ENCODE measurements around the gene UQCR10.

UQCR10 gene

DNA sequence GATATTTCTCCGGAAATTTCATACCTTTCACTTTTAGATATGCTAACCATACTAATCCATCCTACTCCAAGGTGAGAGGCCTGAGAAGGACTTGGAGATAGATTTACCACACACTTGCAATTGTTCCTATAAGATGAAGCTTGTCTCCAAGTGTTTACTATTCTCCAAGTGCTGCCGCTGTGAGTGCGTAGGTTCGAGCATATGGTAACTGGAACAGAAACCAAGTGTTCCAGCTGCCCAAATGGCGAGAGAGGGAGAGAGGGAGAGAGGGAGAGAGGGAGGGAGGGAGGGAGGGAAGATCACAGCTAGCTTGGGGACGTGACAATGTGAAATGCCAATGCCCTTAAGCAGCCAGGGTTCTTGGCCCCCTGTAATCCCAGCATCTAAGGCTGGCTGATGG is 49.4 kb downstream of the UQCR10 start (continued):
- TF ChIP-seq, protein P1, sequence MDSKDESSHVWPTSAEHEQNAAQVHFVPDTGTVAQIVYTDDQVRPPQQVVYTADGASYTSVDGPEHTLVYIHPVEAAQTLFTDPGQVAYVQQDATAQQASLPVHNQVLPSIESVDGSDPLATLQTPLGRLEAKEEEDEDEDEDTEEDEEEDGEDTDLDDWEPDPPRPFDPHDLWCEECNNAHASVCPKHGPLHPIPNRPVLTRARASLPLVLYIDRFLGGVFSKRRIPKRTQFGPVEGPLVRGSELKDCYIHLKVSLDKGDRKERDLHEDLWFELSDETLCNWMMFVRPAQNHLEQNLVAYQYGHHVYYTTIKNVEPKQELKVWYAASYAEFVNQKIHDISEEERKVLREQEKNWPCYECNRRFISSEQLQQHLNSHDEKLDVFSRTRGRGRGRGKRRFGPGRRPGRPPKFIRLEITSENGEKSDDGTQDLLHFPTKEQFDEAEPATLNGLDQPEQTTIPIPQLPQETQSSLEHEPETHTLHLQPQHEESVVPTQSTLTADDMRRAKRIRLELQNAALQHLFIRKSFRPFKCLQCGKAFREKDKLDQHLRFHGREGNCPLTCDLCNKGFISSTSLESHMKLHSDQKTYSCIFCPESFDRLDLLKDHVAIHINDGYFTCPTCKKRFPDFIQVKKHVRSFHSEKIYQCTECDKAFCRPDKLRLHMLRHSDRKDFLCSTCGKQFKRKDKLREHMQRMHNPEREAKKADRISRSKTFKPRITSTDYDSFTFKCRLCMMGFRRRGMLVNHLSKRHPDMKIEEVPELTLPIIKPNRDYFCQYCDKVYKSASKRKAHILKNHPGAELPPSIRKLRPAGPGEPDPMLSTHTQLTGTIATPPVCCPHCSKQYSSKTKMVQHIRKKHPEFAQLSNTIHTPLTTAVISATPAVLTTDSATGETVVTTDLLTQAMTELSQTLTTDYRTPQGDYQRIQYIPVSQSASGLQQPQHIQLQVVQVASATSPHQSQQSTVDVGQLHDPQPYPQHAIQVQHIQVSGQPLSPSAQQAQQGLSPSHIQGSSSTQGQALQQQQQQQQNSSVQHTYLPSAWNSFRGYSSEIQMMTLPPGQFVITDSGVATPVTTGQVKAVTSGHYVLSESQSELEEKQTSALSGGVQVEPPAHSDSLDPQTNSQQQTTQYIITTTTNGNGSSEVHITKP (tag by site-specific recombination; IDR thresholded peaks at IDR 0.05): no peak
- TF ChIP-seq ZNF791 (tag by site-specific recombination; IDR thresholded peaks at IDR 0.05) (no peak), HOXA7 (CRISPR knock-in tag; IDR thresholded peaks at IDR 0.05; ENCODE audit: borderline replicate concordance) (no peak), ZNF768 (tag by site-specific recombination; IDR thresholded peaks at IDR 0.05) (no peak), ZEB2 (tag by site-specific recombination; IDR thresholded peaks at IDR 0.05) (no peak), ZNF24 (tag by site-specific recombination; IDR thresholded peaks at IDR 0.05) (no peak), ZNF311 (tag by site-specific recombination; IDR thresholded peaks at IDR 0.05; ENCODE audit: borderline replicate concordance) (no peak)
- TF ChIP-seq, protein P2, sequence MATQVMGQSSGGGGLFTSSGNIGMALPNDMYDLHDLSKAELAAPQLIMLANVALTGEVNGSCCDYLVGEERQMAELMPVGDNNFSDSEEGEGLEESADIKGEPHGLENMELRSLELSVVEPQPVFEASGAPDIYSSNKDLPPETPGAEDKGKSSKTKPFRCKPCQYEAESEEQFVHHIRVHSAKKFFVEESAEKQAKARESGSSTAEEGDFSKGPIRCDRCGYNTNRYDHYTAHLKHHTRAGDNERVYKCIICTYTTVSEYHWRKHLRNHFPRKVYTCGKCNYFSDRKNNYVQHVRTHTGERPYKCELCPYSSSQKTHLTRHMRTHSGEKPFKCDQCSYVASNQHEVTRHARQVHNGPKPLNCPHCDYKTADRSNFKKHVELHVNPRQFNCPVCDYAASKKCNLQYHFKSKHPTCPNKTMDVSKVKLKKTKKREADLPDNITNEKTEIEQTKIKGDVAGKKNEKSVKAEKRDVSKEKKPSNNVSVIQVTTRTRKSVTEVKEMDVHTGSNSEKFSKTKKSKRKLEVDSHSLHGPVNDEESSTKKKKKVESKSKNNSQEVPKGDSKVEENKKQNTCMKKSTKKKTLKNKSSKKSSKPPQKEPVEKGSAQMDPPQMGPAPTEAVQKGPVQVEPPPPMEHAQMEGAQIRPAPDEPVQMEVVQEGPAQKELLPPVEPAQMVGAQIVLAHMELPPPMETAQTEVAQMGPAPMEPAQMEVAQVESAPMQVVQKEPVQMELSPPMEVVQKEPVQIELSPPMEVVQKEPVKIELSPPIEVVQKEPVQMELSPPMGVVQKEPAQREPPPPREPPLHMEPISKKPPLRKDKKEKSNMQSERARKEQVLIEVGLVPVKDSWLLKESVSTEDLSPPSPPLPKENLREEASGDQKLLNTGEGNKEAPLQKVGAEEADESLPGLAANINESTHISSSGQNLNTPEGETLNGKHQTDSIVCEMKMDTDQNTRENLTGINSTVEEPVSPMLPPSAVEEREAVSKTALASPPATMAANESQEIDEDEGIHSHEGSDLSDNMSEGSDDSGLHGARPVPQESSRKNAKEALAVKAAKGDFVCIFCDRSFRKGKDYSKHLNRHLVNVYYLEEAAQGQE (tag by site-specific recombination; IDR thresholded peaks at IDR 0.05): no peak

DNA sequence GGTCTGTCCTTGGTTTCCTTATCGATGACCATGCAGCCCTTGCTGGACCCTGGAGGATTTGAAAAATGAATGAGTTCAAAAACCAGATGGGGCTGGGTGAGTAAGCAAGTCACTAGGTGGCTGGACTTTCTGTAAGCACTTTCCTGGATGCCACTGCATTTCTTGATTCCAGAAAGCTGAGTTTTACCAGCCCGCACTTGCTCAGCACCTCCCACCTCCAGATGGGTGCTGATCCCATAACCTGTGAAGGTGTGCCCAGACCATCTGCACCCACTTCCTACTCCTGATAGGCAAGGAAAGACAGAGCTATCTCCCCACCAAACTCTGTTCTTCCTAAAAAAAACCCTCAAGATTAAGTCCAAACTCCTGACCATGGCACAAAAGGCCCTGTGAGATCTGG is 49.8 kb downstream of the UQCR10 start:
- POLR2A ChIA-PET: no interaction called here
- CTCF ChIA-PET: interaction anchor here (0.8 to 4.4 kb wide), 3 partner anchors 181 to 191 kb away, joined by 5 to 19 read pairs (median 5); no protein-coding TSS in a partner anchor
- H3K27ac ChIP-seq (ENCODE audit: extremely low read depth, low read depth, low read length): no peak overlapping the region
- H3K9me3 ChIP-seq (ENCODE audit: control insufficient read depth, insufficient read depth, low read depth, low read length): no peaks in the 10 kb centered on the region
- no peak overlapping the region for H3K4me3 ChIP-seq (ENCODE audit: low read depth, low read length)
- peaks cover 30 to 95% of the 10 kb centered on the region in 2 experiments; a peak in 2 of 3 replicates for H3K36me3 ChIP-seq (ENCODE audit: control insufficient read depth in 2 of 2, insufficient read depth in 1 of 2, low read length in 2 of 2)
- no peak for TF ChIP-seq ZNF837 (tag by site-specific recombination; IDR thresholded peaks at IDR 0.05)
- TF ChIP-seq ZNF600 (tag by site-specific recombination; IDR thresholded peaks at IDR 0.05): no peak
- peaks cover 3% of the 10 kb centered on the region for H3K4me1 ChIP-seq (ENCODE audit: control insufficient read depth, insufficient read depth, low read length)

DNA sequence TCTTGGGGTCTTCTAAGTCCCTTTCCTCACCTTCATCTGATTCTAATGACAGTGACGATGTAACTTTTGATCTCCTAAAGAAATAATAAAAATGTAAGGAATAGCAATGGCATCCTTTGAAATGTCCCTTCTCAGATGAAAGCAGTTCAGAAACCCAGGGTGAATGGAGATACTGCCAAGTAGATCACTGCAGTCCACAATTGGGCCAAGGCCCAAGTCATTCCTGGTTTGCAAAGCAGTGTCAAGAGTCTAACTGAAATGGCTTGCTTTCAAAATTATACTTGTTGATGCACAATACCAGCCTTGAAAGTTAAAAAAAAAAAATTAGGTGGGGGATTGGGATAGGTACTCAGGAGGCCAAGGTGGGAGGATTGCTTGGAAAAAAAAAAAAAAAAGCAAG is 50.6 kb downstream of the UQCR10 start:
- H3K4me1 ChIP-seq (ENCODE audit: control insufficient read depth, insufficient read depth, low read length): peaks cover 6% of the 10 kb centered on the region
- CTCF ChIA-PET: interaction anchor here (0.6 kb wide), 1 partner anchor 34 kb away, joined by 5 read pairs; no protein-coding TSS in a partner anchor
- TF ChIP-seq, protein P3, sequence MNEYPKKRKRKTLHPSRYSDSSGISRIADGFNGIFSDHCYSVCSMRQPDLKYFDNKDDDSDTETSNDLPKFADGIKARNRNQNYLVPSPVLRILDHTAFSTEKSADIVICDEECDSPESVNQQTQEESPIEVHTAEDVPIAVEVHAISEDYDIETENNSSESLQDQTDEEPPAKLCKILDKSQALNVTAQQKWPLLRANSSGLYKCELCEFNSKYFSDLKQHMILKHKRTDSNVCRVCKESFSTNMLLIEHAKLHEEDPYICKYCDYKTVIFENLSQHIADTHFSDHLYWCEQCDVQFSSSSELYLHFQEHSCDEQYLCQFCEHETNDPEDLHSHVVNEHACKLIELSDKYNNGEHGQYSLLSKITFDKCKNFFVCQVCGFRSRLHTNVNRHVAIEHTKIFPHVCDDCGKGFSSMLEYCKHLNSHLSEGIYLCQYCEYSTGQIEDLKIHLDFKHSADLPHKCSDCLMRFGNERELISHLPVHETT (tag by site-specific recombination; IDR thresholded peaks at IDR 0.05): no peak
- TF ChIP-seq ZNF391 (tag by site-specific recombination; IDR thresholded peaks at IDR 0.05; ENCODE audit: borderline replicate concordance, low read depth): no peak
- no peak for TF ChIP-seq ZNF621 (tag by site-specific recombination; IDR thresholded peaks at IDR 0.05)
- TF ChIP-seq ZNF670 (tag by site-specific recombination; IDR thresholded peaks at IDR 0.05; ENCODE audit: low read depth): no peak
- TF ChIP-seq ZNF341 (tag by site-specific recombination; IDR thresholded peaks at IDR 0.05; ENCODE audit: low read depth): no peak
- TF ChIP-seq OSR2 (tag by site-specific recombination; IDR thresholded peaks at IDR 0.05): no peak
- TF ChIP-seq ZNF239 (tag by site-specific recombination; IDR thresholded peaks at IDR 0.05): no peak
- TF ChIP-seq IKZF3 (tag by site-specific recombination; IDR thresholded peaks at IDR 0.05): no peak
- POLR2A ChIA-PET: no interaction called here
- no peak overlapping the region for H3K4me3 ChIP-seq (ENCODE audit: low read depth, low read length)
- H3K36me3 ChIP-seq (ENCODE audit: control insufficient read depth in 2 of 2, insufficient read depth in 1 of 2, low read length in 2 of 2): peaks cover 28 to 95% of the 10 kb centered on the region in 2 experiments; a peak in 2 of 3 replicates
- H3K27ac ChIP-seq (ENCODE audit: extremely low read depth, low read depth, low read length): no peak overlapping the region
- H3K9me3 ChIP-seq (ENCODE audit: control insufficient read depth, insufficient read depth, low read depth, low read length): no peaks in the 10 kb centered on the region

Measured in HEK293 (cell line).